H7 (cell line): ENCODE measurements around the gene RAB17. TPM values are rescaled to one million over a fixed set of nuclear protein-coding genes. Genes with fewer than 3 reads are reported as not detected.

ENCODE experiments used
- DNase-seq: peaks from one replicate; pipeline ENCODE4 v3.0.0; 2012
- H3K27me3 ChIP-seq: 2 replicates; pipeline ENCODE4 v1.6.0; 2011; ENCODE audit warnings: mild to moderate bottlenecking, low read length; ENCODE audit not compliant: control insufficient read depth, insufficient read depth
- H3K36me3 ChIP-seq: replicated peaks from 2 replicates; pipeline ENCODE4 v1.5.1; 2011; ENCODE audit warnings: low read length; ENCODE audit not compliant: control insufficient read depth, insufficient read depth
- H3K4me3 ChIP-seq: 2 replicates; pipeline ENCODE4 v1.5.1; 2011; ENCODE audit warnings: low read depth, mild to moderate bottlenecking, control low read depth, low read length, moderate library complexity; ENCODE audit not compliant: insufficient read depth
- total RNA-seq: library from RNA; depleted of rRNA; stranded (reverse); fragments of >200 nt; shearing (Covaris generic); gene quantifications from 2 replicates; pipeline ENCODE4 v1.2.3, GENCODE V29; 2014

Gene RAB17
- total RNA-seq, 1 experiment from 2014 or later = 25.5 TPM

GRCh38 chr2:237628247-237629187, 38.0 kb upstream of the RAB17 start:
- no peak for DNase-seq
- peaks cover 10% of the 10 kb centered on the region for H3K27me3 ChIP-seq

DNA sequence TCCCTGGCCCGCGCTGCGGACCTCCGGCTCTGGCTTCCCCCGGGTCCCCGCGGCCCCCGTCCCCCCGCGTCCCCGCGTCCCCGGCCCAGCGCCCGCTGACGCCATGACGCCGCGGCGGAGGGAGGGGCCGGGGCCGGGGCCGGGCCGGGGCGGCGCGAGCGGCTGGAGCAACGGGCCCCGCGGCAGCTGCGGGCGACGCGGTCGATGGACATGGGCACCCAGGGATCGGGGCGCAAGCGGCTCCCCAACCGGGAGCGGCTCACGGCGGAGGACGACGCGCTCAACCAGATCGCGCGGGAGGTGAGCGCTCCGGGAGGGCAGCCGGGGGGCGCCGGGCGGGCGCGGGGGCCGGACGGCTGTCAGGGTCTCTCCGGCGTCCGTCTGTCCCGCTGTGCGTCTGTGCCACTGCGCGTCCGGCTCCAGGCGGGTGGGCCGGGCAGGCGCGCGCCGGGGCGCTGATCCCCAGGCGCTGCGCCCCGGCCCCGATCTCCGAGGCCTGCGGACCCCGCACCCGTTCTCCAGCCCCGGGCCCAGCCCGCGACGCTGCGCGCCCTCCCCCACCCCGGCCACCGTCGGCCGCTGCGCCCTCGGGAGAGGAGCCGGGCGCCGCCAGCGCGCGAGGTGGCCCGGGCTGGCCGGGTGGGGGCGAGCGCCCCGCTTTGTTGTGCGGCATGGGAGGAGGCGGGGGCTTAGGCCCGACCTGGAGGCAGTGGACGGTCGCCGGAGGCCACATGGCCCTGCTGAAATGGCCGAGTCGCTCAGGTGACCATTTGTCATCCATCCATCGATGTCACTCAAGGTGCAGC, 37.1 kb upstream of the RAB17 start, which contains the start of gene LRRFIP1:
Gene LRRFIP1, plus strand, starts transcription at position 147 of the 806 bp plus-strand sequence. Its CDS starts 58 bp downstream, at position 205.
- Histone ChIP-seq H3K4me3 (peak within 1 kb of the TSS; percentile 63), H3K36me3 (no peaks in the 10 kb centered on the region; the same call in 1 of the 2 replicates), H3K27me3 (peaks cover 10% of the 10 kb centered on the region)
- DNase-seq = peak; percentile 84

More at GRCh38 chr2:237628247-237629187, 38.0 kb upstream of the RAB17 start:
- Histone ChIP-seq H3K4me3 (peak overlapping the region; percentile 63), H3K36me3 (no peaks in the 10 kb centered on the region; the same call in 1 of the 2 replicates)

DNA sequence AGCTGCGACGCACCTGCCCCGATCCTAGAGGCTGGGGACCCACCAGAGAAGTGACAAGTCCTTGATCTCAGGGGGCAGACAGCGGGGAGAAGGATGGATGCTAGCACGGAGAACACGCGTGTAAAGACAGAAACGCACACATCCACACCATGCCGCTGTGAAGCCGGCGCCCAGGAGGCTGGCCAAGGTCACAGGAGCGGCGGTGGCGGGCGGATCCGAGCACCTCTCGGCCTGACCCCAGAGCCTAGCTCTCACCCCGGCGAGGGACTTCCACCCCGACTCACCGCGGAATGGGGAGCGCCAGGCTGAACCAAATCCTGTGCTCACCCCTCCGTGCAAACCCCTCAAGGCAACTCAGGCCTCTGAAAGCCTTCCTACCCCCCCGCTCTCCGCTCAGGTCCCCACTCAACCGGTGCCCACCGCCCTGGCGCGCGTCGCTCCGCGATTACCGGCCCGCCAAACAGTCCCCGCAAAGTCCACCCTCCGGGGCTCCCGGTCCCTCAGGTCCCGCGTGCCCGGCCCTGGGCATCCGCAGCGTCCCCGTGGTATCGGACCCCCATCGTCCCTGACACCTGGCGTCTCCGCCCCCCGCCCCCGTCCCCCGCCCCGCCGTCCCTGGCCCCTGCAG, 36.4 kb upstream of the RAB17 start:
- Histone ChIP-seq H3K27me3 (peaks cover 10% of the 10 kb centered on the region), H3K36me3 (no peaks in the 10 kb centered on the region; the same call in 1 of the 2 replicates), H3K4me3 (peak overlapping the region; percentile 60)
- DNase-seq = peak; percentile 90

DNA sequence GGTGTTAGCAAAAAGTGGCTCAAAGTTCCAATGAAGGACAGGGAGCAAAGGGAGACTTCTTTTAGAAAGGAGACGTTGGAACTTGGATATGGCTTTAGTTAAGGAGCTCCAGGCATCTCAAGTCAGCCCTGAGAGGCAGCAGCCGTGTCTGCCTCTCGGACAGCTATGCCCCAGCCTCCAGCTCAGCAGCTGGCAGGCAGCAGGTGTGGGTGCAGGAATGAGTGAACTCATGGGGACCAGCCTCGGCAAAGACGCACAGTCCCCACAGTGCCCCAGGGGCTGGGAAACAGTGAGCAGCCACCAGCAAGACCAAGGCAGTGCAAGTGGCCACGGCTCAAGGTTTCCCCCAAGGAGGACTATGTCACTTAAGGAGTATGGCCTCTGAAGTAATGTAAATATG, 35.2 kb upstream of the RAB17 start:
- Histone ChIP-seq H3K36me3 (no peaks in the 10 kb centered on the region), H3K4me3 (no peak overlapping the region), H3K27me3 (peaks cover 10% of the 10 kb centered on the region)
- no peak for DNase-seq

GRCh38 chr2:237625216-237625705, 34.7 kb upstream of the RAB17 start:
- DNase-seq = no peak
- H3K27me3 ChIP-seq = peaks cover 10% of the 10 kb centered on the region
- no peak overlapping the region for H3K4me3 ChIP-seq
- H3K36me3 ChIP-seq = no peaks in the 10 kb centered on the region

GRCh38 chr2:237624565-237624964, 34.0 kb upstream of the RAB17 start:
- peaks cover 10% of the 10 kb centered on the region for H3K27me3 ChIP-seq
- no peak for DNase-seq

GRCh38 chr2:237623428-237624403, 33.2 kb upstream of the RAB17 start:
- peaks cover 10% of the 10 kb centered on the region for H3K27me3 ChIP-seq
- no peak overlapping the region for H3K4me3 ChIP-seq
- H3K36me3 ChIP-seq = no peaks in the 10 kb centered on the region
- DNase-seq = no peak

More at GRCh38 chr2:237624565-237624964, 34.0 kb upstream of the RAB17 start:
- Histone ChIP-seq H3K36me3 (no peaks in the 10 kb centered on the region), H3K4me3 (no peak overlapping the region)

DNA sequence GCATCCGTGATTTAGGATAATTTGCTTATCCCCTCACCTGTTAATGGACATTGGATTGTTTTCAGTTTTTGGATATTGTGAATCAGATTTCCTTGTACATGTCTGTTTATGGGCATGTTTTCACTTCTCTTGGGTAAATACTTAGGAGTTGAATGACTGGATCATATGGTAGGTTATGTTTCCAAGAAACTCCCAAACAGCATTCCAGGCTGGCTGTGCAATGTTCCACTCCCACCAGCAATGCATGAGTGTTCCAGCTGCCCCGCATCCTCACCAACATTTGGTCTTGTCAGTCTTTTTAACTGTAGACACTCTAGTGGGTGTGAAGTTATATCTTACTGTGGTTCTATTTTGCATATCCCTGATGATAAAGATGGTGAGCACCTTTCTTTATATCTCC, 27.9 kb upstream of the RAB17 start:
- Histone ChIP-seq H3K27me3 (no peaks in the 10 kb centered on the region), H3K4me3 (no peak overlapping the region), H3K36me3 (no peaks in the 10 kb centered on the region)
- DNase-seq = no peak

DNA sequence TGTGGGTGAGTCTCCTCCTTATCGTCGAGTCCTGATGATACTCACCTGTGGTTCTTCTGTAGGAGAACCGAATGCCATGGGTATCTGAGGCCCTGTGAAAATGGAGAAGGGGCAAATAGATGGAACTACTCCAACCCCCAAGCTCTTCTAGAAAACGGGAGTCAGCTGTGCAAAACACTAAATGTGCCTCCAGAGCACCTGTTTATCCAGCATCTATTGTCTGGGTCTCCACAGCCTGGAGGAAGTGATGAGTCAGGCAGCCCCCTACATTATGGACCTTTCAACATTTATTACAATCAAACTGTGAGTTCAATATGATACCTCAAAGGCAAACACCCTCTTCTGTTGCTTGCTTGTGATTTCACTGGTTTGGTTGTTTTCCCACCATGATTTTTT, 27.1 kb upstream of the RAB17 start:
- Histone ChIP-seq H3K4me3 (no peak overlapping the region), H3K36me3 (no peaks in the 10 kb centered on the region), H3K27me3 (no peaks in the 10 kb centered on the region)
- DNase-seq = no peak

DNA sequence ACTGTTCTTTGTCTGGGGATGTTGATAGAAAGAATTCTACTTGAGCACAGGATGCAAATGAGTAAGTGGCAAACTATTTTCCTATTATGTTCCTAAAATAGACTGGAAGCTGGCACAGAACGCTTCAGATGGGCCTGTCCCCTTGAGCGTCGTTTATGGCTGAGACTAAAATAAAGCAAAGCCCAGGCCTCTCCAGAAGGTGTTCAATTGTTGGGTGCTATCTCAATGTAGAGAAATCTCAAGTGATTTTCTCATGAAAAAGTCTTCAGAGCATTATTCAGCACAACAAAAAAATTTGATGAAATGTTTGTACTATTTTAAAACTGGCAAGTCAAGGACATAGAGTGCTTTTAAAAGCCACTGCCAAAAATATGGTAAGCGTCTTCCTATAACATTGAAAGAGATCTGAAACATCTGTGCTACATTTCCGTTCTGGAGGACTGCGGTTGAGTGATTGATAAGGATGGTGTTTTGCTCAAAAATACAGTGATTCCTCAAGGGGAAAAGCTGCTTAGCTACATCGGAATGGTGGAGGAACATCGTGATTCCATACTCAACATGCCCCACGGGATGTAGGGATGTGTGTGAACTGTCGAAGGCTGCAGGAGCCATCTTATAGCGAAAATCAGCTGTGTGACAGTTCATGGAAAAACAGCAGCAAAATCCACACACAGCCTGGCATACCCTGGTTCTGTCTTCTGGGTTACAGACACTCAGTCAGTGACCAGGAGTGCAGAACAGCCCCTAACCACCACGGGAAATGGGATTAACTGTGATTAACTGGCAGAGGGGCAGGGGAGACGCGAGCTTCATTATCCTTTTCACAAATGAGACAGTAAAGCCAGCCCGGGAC, 26.4 kb upstream of the RAB17 start:
- DNase-seq = no peak
- Histone ChIP-seq H3K4me3 (no peak overlapping the region), H3K27me3 (no peaks in the 10 kb centered on the region), H3K36me3 (no peaks in the 10 kb centered on the region)

GRCh38 chr2:237616373-237616733, 25.8 kb upstream of the RAB17 start:
- no peak overlapping the region for H3K4me3 ChIP-seq
- no peak for DNase-seq
- no peaks in the 10 kb centered on the region for H3K27me3 ChIP-seq
- no peaks in the 10 kb centered on the region for H3K36me3 ChIP-seq

DNA sequence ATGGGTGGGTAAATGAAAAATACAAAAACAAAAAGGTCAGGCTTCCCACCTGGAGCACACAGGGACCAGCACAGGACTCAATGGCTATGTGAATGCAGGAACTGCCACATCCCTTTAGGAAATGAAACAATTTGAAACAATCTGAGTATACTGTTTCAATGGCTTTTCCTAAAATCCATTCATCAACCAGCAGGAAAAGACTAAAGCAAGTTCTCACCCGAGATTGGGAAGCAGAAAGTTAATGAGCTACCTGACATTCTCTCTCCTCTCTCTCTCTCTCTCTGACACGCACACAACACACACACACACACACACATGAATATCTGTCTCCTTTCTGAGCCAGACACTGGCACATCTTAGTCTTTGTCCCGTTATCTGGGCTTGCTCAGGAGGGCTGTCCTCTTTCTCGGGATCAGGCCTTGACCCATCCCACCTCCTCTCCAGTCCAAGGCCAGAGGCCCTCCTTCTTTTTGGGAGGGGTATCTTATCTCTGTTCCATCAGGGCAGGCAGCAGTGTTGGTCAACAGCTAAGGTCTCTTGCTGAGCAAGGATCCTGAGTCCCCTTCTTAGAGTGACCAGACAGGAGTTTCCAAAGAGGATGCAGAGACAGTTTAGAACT, 25.2 kb upstream of the RAB17 start:
- Histone ChIP-seq H3K27me3 (no peaks in the 10 kb centered on the region), H3K36me3 (no peaks in the 10 kb centered on the region), H3K4me3 (no peak overlapping the region)
- DNase-seq = no peak
